ENCODE results near the gene RNU6-1.

DNA sequence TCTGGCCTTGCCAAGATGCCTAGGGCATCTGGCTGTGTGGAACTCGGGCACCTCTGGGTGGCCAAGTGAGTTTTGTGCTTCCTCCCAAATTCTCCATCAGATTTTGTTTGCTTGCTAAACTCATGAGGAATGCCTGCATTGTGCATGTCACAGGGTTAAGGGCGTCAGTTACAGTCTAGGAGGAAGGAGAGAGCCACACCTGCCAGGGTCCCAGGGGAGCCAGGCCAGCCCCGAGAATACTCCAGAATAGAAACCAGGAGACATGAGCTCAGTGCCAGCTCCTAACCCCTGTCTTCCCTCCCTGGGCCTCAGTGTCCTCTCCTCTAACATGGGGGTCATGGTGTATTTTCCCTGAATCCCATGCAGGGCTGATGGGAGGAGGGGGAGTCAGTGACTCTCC, 36.5 kb downstream of the RNU6-1 start:
- TF ChIP-seq EZH2phosphoT487 (IDR thresholded peaks at IDR 0.05; ENCODE audit: unreplicated experiment) (no peak), CTCF (conservative IDR thresholded peaks at IDR 0.05; ENCODE audit: low read depth in 2 of 2) (no peak), POLR2AphosphoS5 (IDR thresholded peaks at IDR 0.05; ENCODE audit: low read depth) (no peak), EZH2 (IDR thresholded peaks at IDR 0.05; ENCODE audit: low read depth, unreplicated experiment) (no peak)
- TF ChIP-seq, protein P1, sequence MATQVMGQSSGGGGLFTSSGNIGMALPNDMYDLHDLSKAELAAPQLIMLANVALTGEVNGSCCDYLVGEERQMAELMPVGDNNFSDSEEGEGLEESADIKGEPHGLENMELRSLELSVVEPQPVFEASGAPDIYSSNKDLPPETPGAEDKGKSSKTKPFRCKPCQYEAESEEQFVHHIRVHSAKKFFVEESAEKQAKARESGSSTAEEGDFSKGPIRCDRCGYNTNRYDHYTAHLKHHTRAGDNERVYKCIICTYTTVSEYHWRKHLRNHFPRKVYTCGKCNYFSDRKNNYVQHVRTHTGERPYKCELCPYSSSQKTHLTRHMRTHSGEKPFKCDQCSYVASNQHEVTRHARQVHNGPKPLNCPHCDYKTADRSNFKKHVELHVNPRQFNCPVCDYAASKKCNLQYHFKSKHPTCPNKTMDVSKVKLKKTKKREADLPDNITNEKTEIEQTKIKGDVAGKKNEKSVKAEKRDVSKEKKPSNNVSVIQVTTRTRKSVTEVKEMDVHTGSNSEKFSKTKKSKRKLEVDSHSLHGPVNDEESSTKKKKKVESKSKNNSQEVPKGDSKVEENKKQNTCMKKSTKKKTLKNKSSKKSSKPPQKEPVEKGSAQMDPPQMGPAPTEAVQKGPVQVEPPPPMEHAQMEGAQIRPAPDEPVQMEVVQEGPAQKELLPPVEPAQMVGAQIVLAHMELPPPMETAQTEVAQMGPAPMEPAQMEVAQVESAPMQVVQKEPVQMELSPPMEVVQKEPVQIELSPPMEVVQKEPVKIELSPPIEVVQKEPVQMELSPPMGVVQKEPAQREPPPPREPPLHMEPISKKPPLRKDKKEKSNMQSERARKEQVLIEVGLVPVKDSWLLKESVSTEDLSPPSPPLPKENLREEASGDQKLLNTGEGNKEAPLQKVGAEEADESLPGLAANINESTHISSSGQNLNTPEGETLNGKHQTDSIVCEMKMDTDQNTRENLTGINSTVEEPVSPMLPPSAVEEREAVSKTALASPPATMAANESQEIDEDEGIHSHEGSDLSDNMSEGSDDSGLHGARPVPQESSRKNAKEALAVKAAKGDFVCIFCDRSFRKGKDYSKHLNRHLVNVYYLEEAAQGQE (IDR thresholded peaks at IDR 0.05; ENCODE audit: unreplicated experiment) = no peak

Data from GM23338 (cell line).